IMR-90 (cell line): ENCODE data around the gene CNTFR.

Experiments used
- BHLHE40 ChIP-seq: fragments of 150-350 bp; IDR thresholded peaks from 2 replicates; pipeline ENCODE4 v1.6.1; 2016; ENCODE audit warnings: mild to moderate bottlenecking, low read depth, low read length
- MAZ ChIP-seq: IDR thresholded peaks from 2 replicates; pipeline ENCODE4 v1.6.1; 2012; ENCODE audit warnings: low read depth, mild to moderate bottlenecking, low read length, improper control_type of control experiment, moderate library complexity, borderline replicate concordance
- MXI1 ChIP-seq: IDR thresholded peaks from 2 replicates; pipeline ENCODE4 v1.6.1; 2012; ENCODE audit warnings: low read depth, mild to moderate bottlenecking, low read length, moderate library complexity, borderline replicate concordance
- POLR2A ChIP-seq: IDR thresholded peaks from 2 replicates; pipeline ENCODE4 v1.6.1; 2012; ENCODE audit warnings: mild to moderate bottlenecking, low read depth, low read length
- RAD21 ChIP-seq: IDR thresholded peaks from 2 replicates; pipeline ENCODE4 v1.6.1; 2012; ENCODE audit warnings: low read length, improper control_type of control experiment
- TF ChIP-seq, protein P1 (sequence below): conservative IDR thresholded peaks from 2 replicates; pipeline ENCODE4 v1.5.1; 2012; ENCODE audit warnings: mild to moderate bottlenecking, low read depth, low read length, improper control_type of control experiment
- TF ChIP-seq, protein P2 (sequence below): fragments of 150-350 bp; IDR thresholded peaks from 2 replicates; pipeline ENCODE4 v1.6.1; 2017; ENCODE audit warnings: mild to moderate bottlenecking, antibody characterized with exemption, low read length, low read depth

DNA sequence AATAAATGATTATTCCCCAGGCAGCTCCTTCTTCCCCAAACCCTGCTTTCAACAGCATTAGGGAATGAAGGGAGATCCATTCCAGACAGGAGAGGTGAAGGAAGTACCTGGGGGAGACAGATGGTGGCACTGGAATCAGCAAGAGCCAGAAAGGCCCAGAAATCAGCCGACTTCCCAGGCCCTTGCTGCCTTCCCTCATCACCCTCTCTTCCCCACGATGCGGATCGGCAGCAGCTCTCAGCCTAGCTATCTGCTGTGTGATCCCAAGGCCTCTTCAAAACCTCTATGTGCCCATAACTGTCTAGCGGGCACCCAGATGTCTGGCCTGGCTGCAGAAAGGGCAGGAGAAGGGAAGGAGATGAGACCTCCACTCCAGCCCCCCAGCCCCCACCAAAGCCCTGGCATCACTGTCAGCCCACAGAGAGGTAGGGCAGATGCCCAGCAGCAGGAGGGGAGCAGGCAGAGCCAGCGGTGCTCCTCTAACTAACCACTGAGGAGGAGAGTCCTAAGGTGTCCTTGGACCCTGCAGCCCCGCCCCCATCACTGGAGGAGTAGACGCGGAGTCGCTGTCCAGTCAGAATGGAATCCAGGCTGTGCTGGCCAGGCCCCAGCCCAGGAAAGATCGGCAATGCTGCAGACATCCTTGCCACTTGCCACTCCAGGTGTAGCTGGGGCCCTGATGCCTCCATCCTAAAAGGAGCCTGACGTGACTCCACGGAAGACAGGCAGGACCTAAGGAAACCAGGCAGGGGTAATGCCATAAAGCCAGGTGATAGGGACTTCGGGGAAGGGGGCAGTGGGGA, 12.7 kb downstream of the CNTFR start:
- TF ChIP-seq, protein P1, sequence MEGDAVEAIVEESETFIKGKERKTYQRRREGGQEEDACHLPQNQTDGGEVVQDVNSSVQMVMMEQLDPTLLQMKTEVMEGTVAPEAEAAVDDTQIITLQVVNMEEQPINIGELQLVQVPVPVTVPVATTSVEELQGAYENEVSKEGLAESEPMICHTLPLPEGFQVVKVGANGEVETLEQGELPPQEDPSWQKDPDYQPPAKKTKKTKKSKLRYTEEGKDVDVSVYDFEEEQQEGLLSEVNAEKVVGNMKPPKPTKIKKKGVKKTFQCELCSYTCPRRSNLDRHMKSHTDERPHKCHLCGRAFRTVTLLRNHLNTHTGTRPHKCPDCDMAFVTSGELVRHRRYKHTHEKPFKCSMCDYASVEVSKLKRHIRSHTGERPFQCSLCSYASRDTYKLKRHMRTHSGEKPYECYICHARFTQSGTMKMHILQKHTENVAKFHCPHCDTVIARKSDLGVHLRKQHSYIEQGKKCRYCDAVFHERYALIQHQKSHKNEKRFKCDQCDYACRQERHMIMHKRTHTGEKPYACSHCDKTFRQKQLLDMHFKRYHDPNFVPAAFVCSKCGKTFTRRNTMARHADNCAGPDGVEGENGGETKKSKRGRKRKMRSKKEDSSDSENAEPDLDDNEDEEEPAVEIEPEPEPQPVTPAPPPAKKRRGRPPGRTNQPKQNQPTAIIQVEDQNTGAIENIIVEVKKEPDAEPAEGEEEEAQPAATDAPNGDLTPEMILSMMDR, result no peak
- TF ChIP-seq POLR2A (no peak), BHLHE40 (no peak), MXI1 (no peak), RAD21 (no peak), MAZ (no peak)
- TF ChIP-seq, protein P2, sequence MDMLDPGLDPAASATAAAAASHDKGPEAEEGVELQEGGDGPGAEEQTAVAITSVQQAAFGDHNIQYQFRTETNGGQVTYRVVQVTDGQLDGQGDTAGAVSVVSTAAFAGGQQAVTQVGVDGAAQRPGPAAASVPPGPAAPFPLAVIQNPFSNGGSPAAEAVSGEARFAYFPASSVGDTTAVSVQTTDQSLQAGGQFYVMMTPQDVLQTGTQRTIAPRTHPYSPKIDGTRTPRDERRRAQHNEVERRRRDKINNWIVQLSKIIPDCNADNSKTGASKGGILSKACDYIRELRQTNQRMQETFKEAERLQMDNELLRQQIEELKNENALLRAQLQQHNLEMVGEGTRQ, result no peak
